Body of pancreas (tissue), 4 donors: ENCODE data around the gene PIGR. TPM values are rescaled to one million over a fixed set of nuclear protein-coding genes. Genes with fewer than 3 reads are reported as not detected.
A peak's percentile ranks its signal among the peaks of the same experiment; 100 is the strongest.

Source experiments
- ATAC-seq: fragments of 150-250 bp; one replicate; pipeline ENCODE4 v1.9.1; 2016
- DNase-seq, 4 donors: peaks; one replicate each; pipeline ENCODE4 v3.0.0-alpha.2; 2019
- H3K27ac ChIP-seq, 4 donors: fragments of 200-600 bp; sonication (generic); 1 replicate in 3 of 4; 2 replicates in 1 of 4; pipeline versions ENCODE4 v1.5.1 to v1.6.1; 2016 to 2019; ENCODE audit warnings: mild to moderate bottlenecking in 1 of 4, mixed read lengths in 1 of 4, moderate library complexity in 1 of 4
- H3K27me3 ChIP-seq, 2 donors: fragments of 200-600 bp; sonication (generic); one replicate each; pipeline ENCODE4 v1.6.0; 2016; ENCODE audit warnings: mild to moderate bottlenecking in 1 of 2
- H3K36me3 ChIP-seq, 2 donors: fragments of 200-600 bp; sonication (generic); replicated peaks in 1 of 2; 2 replicates each; pipeline ENCODE4 v1.5.1; 2016; ENCODE audit warnings: low read depth in 2 of 2; ENCODE audit not compliant: insufficient read depth in 1 of 2
- H3K4me1 ChIP-seq: fragments of 200-600 bp; sonication (generic); one replicate; pipeline ENCODE4 v1.6.0; 2016
- H3K4me3 ChIP-seq, 2 donors: fragments of 200-600 bp; sonication (generic); 1 replicate in 1 of 2; 2 replicates in 1 of 2; pipeline ENCODE4 v1.5.1; 2016 to 2019
- H3K9me3 ChIP-seq, 3 donors: fragments of 200-600 bp; sonication (generic); 1 replicate in 2 of 3; 2 replicates in 1 of 3; pipeline ENCODE4 v1.5.1; 2016
- POLR2A ChIP-seq, 3 donors: fragments of 450-650 bp; IDR thresholded peaks; one replicate each; pipeline ENCODE4 v1.6.1; 2016; ENCODE audit warnings: antibody characterized with exemption in 3 of 3, mild to moderate bottlenecking in 2 of 3
- WGBS, 2 donors: methylation state at CpG; one replicate each; pipeline ENCODE4 v1.1.5; 2017; 5-methylcytosine and 5-hydroxymethylcytosine counted together
- intact Hi-C: fragments of 100-400 bp; cut with DNase I; formaldehyde crosslinking; loops from one replicate; pipeline ENCODE4 v1.15.1; 2023
- total RNA-seq, 2 donors: library from RNA; depleted of rRNA; stranded (reverse); fragments of >200 nt; gene quantifications; one replicate each; pipeline ENCODE4 v1.1.0, GENCODE V29; 2016
- TF ChIP-seq, protein P1 (sequence below), 7 experiments: fragments of 450-650 bp in 4 of 7; fragments of 200-600 bp in 3 of 7; sonication (generic) in 3 of 7; IDR thresholded peaks; one replicate each; pipeline ENCODE4 v1.5.1; 2016 to 2019; ENCODE audit warnings: antibody characterized with exemption in 7 of 7

PIGR gene
- total RNA-seq, 2 donors from 2014 or later: 14.8 to 45.1 TPM

GRCh38 chr1:206985162-206985749 lies 39.0 kb upstream of the PIGR start:
- H3K4me3 ChIP-seq: no peak overlapping the region
- DNase-seq (no peak), ATAC-seq (no peak)
- no peaks in the 10 kb centered on the region for H3K36me3 ChIP-seq
- no peaks in the 10 kb centered on the region for H3K27me3 ChIP-seq
- no peaks in the 10 kb centered on the region for H3K4me1 ChIP-seq
- TF ChIP-seq POLR2A (IDR thresholded peaks at IDR 0.05): no peak
- TF ChIP-seq, protein P1, sequence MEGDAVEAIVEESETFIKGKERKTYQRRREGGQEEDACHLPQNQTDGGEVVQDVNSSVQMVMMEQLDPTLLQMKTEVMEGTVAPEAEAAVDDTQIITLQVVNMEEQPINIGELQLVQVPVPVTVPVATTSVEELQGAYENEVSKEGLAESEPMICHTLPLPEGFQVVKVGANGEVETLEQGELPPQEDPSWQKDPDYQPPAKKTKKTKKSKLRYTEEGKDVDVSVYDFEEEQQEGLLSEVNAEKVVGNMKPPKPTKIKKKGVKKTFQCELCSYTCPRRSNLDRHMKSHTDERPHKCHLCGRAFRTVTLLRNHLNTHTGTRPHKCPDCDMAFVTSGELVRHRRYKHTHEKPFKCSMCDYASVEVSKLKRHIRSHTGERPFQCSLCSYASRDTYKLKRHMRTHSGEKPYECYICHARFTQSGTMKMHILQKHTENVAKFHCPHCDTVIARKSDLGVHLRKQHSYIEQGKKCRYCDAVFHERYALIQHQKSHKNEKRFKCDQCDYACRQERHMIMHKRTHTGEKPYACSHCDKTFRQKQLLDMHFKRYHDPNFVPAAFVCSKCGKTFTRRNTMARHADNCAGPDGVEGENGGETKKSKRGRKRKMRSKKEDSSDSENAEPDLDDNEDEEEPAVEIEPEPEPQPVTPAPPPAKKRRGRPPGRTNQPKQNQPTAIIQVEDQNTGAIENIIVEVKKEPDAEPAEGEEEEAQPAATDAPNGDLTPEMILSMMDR (IDR thresholded peaks at IDR 0.05): no peak
- no peak overlapping the region for H3K27ac ChIP-seq
- 71 to 75% methylated on average over 10 of the region's 10 CpGs for WGBS, 2 donors
- intact Hi-C loops: no loop called here
- no peaks in the 10 kb centered on the region for H3K9me3 ChIP-seq

DNA sequence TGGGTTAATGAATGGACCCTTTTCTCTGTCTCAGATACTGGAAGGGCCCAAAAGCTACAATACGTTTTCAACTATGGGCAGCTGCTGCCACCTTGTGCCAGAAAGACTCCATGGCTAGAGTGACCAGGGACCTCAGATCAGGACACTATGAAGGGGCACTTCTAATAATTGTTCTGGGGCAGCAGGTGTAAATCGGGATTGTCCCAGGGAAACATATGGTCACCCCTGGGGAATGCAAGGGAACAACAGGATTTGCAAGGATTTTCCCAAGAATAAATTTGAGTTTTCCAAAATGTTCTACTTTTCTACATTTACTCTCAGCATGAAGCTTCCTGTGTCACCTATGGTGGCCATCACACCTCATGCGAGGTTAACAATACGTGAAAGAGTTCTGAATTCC lies 36.0 kb upstream of the PIGR start:
- TF ChIP-seq POLR2A (IDR thresholded peaks at IDR 0.05): no peak
- TF ChIP-seq, protein P1 (IDR thresholded peaks at IDR 0.05): peak; percentile 45 to 81 (median 73)
- H3K4me3 ChIP-seq: no peak overlapping the region
- ATAC-seq (peak; percentile 85), DNase-seq (peak; percentile 64 to 76 (median 72))
- no peak overlapping the region for H3K27ac ChIP-seq
- H3K27me3 ChIP-seq: no peaks in the 10 kb centered on the region
- WGBS, 2 donors: 14% methylated on average over 4 of the region's 4 CpGs
- H3K9me3 ChIP-seq: no peaks in the 10 kb centered on the region
- H3K36me3 ChIP-seq: no peaks in the 10 kb centered on the region
- H3K4me1 ChIP-seq: no peaks in the 10 kb centered on the region
- intact Hi-C loops: no loop called here

GRCh38 chr1:206979379-206980043 lies 33.2 kb upstream of the PIGR start:
- no peak overlapping the region for H3K27ac ChIP-seq
- no peaks in the 10 kb centered on the region for H3K27me3 ChIP-seq
- TF ChIP-seq, protein P1 (IDR thresholded peaks at IDR 0.05): peak in 6 of 7 experiments; percentile 25 to 76 (median 56)
- TF ChIP-seq POLR2A (IDR thresholded peaks at IDR 0.05): no peak
- no peaks in the 10 kb centered on the region for H3K9me3 ChIP-seq
- no peaks in the 10 kb centered on the region for H3K36me3 ChIP-seq
- DNase-seq (peak in 2 of 4 donors; percentile 13 to 28), ATAC-seq (peak; percentile 66)
- no peaks in the 10 kb centered on the region for H3K4me1 ChIP-seq
- intact Hi-C loops: no loop called here
- WGBS, 2 donors: 66 to 74% methylated on average over 3 of the region's 3 CpGs
- no peak overlapping the region for H3K4me3 ChIP-seq

DNA sequence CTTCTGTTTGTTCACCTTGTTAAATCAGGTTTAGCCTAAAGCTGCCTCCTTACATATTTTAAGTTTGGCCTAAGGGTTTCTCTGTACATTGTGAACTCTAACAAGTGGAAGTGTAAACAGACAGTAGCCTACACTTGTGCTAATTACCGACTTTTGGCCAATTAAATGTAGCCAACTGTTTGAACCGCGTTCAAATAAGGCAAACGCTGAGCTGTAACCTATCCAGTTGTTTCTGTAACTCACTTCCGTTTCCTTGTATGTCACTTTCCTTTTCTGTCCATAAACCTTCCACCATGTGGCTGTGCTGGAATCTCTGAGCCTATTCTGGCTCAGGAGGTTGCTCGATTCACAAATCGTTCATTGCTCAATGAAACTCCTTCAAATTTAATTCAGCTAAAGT lies 32.0 kb upstream of the PIGR start:
- H3K27ac ChIP-seq: no peak overlapping the region
- H3K36me3 ChIP-seq: no peaks in the 10 kb centered on the region
- DNase-seq: no peak
- no peaks in the 10 kb centered on the region for H3K9me3 ChIP-seq
- intact Hi-C loops: no loop called here
- TF ChIP-seq, protein P1 (IDR thresholded peaks at IDR 0.05): no peak
- no peak for TF ChIP-seq POLR2A (IDR thresholded peaks at IDR 0.05)
- ATAC-seq: no peak
- H3K27me3 ChIP-seq: no peaks in the 10 kb centered on the region
- H3K4me1 ChIP-seq: no peaks in the 10 kb centered on the region
- WGBS, 2 donors: 77 to 79% methylated on average over 7 of the region's 7 CpGs
- no peak overlapping the region for H3K4me3 ChIP-seq

DNA sequence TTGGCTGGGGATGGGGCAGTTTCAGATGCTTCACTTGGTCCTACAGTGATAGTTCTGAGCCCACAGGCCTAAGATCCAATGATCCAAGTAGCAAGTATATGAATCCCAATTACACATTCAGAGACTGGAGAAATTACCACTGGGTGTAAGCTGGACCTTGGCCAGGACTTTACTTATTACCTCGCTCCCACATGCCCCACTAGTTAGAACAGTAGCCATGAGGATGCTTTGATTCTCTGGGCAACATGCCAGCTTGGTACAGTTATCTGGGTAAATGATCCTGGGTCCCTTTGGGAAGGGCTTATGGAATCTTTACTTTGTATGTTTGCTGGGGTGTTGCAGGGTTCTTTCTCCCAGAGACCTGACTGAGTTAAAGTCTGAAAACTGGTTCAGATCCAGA lies 29.0 kb upstream of the PIGR start:
- TF ChIP-seq POLR2A (IDR thresholded peaks at IDR 0.05): no peak
- TF ChIP-seq, protein P1 (IDR thresholded peaks at IDR 0.05): no peak
- no peak overlapping the region for H3K27ac ChIP-seq
- no peaks in the 10 kb centered on the region for H3K9me3 ChIP-seq
- no peak overlapping the region for H3K4me3 ChIP-seq
- 88 to 91% methylated on average over 1 of the region's 1 CpG for WGBS, 2 donors
- no peaks in the 10 kb centered on the region for H3K4me1 ChIP-seq
- no peaks in the 10 kb centered on the region for H3K27me3 ChIP-seq
- H3K36me3 ChIP-seq: no peaks in the 10 kb centered on the region
- intact Hi-C loops: no loop called here
- ATAC-seq: no peak
- no peak for DNase-seq
